TTC549 (cell line): ENCODE data around the gene IFI30.

Experiments used
- FAIRE-seq: peaks from 2 replicates; lab custom pipeline; 2012; peaks lifted over from hg19 to GRCh38; lab: Jason Lieb, UNC

Gene IFI30

GRCh38 chr19:18171605-18172327 is 1.8 kb upstream of the IFI30 start:
- no peak for FAIRE-seq

GRCh38 chr19:18172331-18173053 is 1.1 kb upstream of the IFI30 start:
- FAIRE-seq: no peak

- FAIRE-seq: no peak
Observed at GRCh38 chr19:18173054-18173571, 500 bp upstream of the IFI30 start.

- no peak for FAIRE-seq
Observed at GRCh38 chr19:18174983-18175382, 1.4 kb downstream of the IFI30 start.

- FAIRE-seq: no peak
Observed at GRCh38 chr19:18176367-18177310, 3.0 kb downstream of the IFI30 start.

GRCh38 chr19:18179957-18180356 is 6.3 kb downstream of the IFI30 start:
- FAIRE-seq: no peak

GRCh38 chr19:18183529-18183928 is 9.9 kb downstream of the IFI30 start:
- no peak for FAIRE-seq

- no peak for FAIRE-seq
Observed at GRCh38 chr19:18185538-18185937, 11.9 kb downstream of the IFI30 start.

- no peak for FAIRE-seq
Observed at GRCh38 chr19:18190278-18190677, 16.7 kb downstream of the IFI30 start.

- FAIRE-seq: no peak
Observed at GRCh38 chr19:18191640-18192062, 18.0 kb downstream of the IFI30 start.

- peak; percentile 99 for FAIRE-seq
Observed at GRCh38 chr19:18192673-18193387, 19.2 kb downstream of the IFI30 start, which contains the start of gene MPV17L2. TSS of gene MPV17L2 (plus strand) at chr19:18193218. CDS start at chr19:18193282, 64 bp downstream.

- FAIRE-seq: no peak
Observed at GRCh38 chr19:18193388-18194180, 20.0 kb downstream of the IFI30 start.

- FAIRE-seq: no peak
Observed at GRCh38 chr19:18194181-18194530, 20.5 kb downstream of the IFI30 start.

- FAIRE-seq: no peak
Observed at GRCh38 chr19:18194554-18195238, 21.1 kb downstream of the IFI30 start.

- no peak for FAIRE-seq
Observed at GRCh38 chr19:18196511-18196845, 22.9 kb downstream of the IFI30 start.

- no peak for FAIRE-seq
Observed at GRCh38 chr19:18197306-18197705, 23.7 kb downstream of the IFI30 start.

- no peak for FAIRE-seq
Observed at GRCh38 chr19:18197941-18198340, 24.3 kb downstream of the IFI30 start.

- FAIRE-seq: no peak
Observed at GRCh38 chr19:18198374-18198773, 24.8 kb downstream of the IFI30 start.

GRCh38 chr19:18202397-18202777 is 28.8 kb downstream of the IFI30 start:
- FAIRE-seq: no peak

- no peak for FAIRE-seq
Observed at GRCh38 chr19:18202778-18203407, 29.3 kb downstream of the IFI30 start.
